Muscle layer of colon (tissue), 2 donors: ENCODE results near the gene CCDC71L.
"Not testable (repeated sequence)": the region's sequence is repeated elsewhere in the genome, so short reads cannot be mapped to it uniquely, and the experiment has no call there.

Experiments used
- H3K27ac ChIP-seq: one replicate; pipeline ENCODE4 v1.7.0; 2013; ENCODE audit warnings: low read depth, mild to moderate bottlenecking, low read length, moderate library complexity
- H3K27me3 ChIP-seq, 2 donors: one replicate each; pipeline ENCODE4 v1.7.0; 2013; ENCODE audit warnings: low read length in 2 of 2, mild to moderate bottlenecking in 2 of 2; ENCODE audit not compliant: insufficient read depth in 2 of 2, control insufficient read depth in 1 of 2
- H3K36me3 ChIP-seq: one replicate; pipeline ENCODE4 v1.7.0; 2013; ENCODE audit warnings: mild to moderate bottlenecking, low read length; ENCODE audit not compliant: insufficient read depth
- H3K4me1 ChIP-seq: one replicate; pipeline ENCODE4 v1.7.0; 2013; ENCODE audit warnings: mild to moderate bottlenecking, low read length; ENCODE audit not compliant: insufficient read depth
- H3K4me3 ChIP-seq, 2 donors: one replicate each; pipeline ENCODE4 v1.7.0; 2013; ENCODE audit warnings: low read length in 2 of 2, low read depth in 1 of 2, mild to moderate bottlenecking in 1 of 2, moderate library complexity in 1 of 2
- H3K9ac ChIP-seq: one replicate; pipeline ENCODE4 v1.7.0; 2013; ENCODE audit warnings: low read length
- H3K9me3 ChIP-seq: one replicate; pipeline ENCODE4 v1.7.0; 2013; ENCODE audit warnings: mild to moderate bottlenecking, low read length
- donor health status: abdominal sarcoma.
- donor health status: Adenocarcinoma of cecum.

Gene CCDC71L

DNA sequence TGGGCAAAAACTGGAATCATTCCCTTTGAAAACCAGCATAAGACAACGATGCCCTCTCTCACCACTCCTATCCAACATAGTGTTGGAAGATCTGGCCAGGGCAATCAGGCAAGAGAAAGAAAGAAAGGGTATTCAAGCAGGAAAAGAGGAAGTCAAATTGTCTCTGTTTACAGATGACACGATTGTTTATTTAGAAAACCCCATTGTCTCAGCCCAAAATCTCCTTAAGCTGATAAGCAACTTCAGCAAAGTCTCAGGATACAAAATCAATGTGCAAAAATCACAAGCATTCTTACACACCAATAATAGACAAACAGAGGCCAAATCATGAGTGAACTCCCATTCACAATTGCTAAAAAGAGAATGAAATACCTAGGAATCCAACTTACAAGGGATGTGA is 15.5 kb upstream of the CCDC71L start:
- H3K9me3 ChIP-seq, H3K4me3 ChIP-seq, H3K27ac ChIP-seq: not testable (repeated sequence)

GRCh38 chr7:106673688-106674087 is 12.7 kb upstream of the CCDC71L start:
- H3K36me3 ChIP-seq, H3K27me3 ChIP-seq, H3K4me3 ChIP-seq, H3K27ac ChIP-seq, H3K9me3 ChIP-seq, H3K4me1 ChIP-seq, H3K9ac ChIP-seq: not testable (repeated sequence)

More for the DNA sequence above, 15.5 kb upstream of the CCDC71L start:
- H3K9ac ChIP-seq, H3K36me3 ChIP-seq, H3K4me1 ChIP-seq, H3K27me3 ChIP-seq: not testable (repeated sequence)

DNA sequence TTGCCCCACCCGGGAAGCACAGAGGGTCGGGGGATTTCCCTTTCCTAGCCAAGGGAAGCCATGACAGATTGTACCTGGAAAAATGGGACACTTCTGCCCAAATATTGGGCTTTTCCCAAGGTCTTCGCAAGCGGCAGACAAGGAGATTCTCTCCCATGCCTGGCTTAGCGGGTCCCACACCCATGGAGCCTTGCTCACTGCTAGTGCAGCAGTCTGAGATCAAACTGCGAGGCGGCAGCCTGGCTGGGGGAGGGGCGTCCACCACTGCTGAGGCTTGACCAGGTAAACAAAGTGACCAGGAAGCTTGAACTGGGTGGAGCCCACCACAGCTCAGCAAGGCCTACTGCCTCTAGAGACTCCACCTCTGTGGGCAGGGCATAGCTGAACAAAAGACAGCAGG is 11.0 kb upstream of the CCDC71L start:
- H3K27me3 ChIP-seq, H3K36me3 ChIP-seq, H3K27ac ChIP-seq, H3K9ac ChIP-seq, H3K4me3 ChIP-seq, H3K4me1 ChIP-seq, H3K9me3 ChIP-seq: not testable (repeated sequence)

GRCh38 chr7:106671160-106671559 is 10.2 kb upstream of the CCDC71L start:
- Histone ChIP-seq H3K27me3 (no peaks in the 10 kb centered on the region), H3K36me3 (no peaks in the 10 kb centered on the region), H3K27ac (no peak overlapping the region), H3K4me3 (no peak overlapping the region), H3K9me3 (no peaks in the 10 kb centered on the region), H3K9ac (no peak overlapping the region), H3K4me1 (no peaks in the 10 kb centered on the region)

DNA sequence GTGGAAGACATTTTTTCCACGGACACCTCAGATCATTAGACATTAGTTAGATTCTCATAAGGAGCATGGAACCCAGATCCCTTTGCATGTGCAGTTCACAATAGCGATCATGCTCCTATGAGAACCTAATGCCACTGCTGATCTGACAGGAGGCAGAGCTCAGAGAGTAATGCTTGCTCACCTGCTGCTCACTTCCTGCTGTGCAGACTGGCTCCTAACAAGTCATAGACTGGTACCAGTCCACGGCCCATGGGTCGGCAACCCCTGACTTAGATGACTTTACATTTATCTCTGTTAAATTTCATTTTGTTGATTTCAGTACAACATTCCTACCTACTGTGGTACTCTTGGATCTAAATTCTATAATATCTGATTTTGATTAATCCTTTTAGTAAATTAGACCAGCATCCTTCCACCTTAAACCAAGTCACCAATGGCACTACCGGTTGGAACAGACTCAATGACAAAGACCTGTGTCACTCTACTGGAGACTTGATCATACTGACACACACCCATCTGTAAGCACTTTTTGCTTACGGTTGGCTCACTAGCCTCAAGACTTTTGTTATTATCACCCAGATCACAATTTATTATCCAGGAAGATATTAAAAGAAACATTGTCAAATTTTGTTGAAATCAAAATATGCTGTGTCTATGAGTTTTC is 8.0 kb upstream of the CCDC71L start:
- H3K9me3 ChIP-seq = no peaks in the 10 kb centered on the region
- no peaks in the 10 kb centered on the region for H3K4me1 ChIP-seq
- no peaks in the 10 kb centered on the region for H3K27me3 ChIP-seq
- no peak overlapping the region for H3K4me3 ChIP-seq
- H3K36me3 ChIP-seq = no peaks in the 10 kb centered on the region
- H3K27ac ChIP-seq = no peak overlapping the region
- H3K9ac ChIP-seq = no peak overlapping the region

DNA sequence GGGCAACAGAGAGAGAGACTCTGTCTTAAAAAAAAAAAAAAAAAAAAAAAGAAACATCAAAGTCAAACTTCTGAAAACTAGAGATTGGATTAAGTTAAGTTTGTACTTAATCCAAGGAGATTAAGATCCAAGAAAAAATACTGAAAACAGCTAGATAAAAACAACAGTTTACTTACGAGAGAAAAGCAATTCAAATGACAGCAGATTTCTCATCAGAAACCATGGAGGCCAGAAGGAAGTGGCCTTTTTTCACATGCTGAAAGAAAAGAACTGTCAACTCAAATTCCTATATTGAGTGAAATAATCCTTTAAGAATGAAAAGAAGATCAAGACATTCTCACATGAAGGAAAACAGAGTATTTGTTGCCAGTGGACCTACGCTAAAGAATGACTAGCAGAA is 5.4 kb upstream of the CCDC71L start:
- Histone ChIP-seq H3K9ac (no peak overlapping the region), H3K36me3 (no peaks in the 10 kb centered on the region), H3K4me3 (no peak overlapping the region), H3K27me3 (no peaks in the 10 kb centered on the region), H3K4me1 (no peaks in the 10 kb centered on the region), H3K27ac (no peak overlapping the region), H3K9me3 (no peaks in the 10 kb centered on the region)

DNA sequence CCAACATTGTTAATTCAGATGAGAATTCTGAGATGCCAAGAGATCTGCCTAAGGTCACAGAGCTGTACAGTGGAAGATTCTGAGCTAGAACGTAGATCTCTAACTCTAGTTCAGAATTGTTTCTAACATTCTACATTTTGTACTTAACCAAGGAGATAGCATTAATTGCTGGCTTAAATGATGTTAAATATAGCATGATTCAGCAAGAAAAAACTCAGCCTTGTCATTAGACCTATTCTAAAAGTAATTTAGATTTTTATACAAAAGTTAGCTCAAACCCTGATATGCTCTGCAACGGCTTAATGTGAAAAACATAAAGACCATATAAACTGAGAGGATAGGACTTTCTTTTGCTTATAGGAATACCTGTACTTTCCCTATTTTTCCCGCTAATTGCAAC is 3.4 kb upstream of the CCDC71L start:
- Histone ChIP-seq H3K9ac (no peak overlapping the region), H3K4me1 (peaks cover 4% of the 10 kb centered on the region), H3K27ac (no peak overlapping the region), H3K27me3 (no peaks in the 10 kb centered on the region), H3K9me3 (no peaks in the 10 kb centered on the region), H3K36me3 (no peaks in the 10 kb centered on the region), H3K4me3 (no peak overlapping the region)

GRCh38 chr7:106659963-106660861 is 746 bp downstream of the CCDC71L start:
- H3K27me3 ChIP-seq = no peaks in the 10 kb centered on the region
- peaks cover 18% of the 10 kb centered on the region for H3K4me1 ChIP-seq
- H3K9me3 ChIP-seq = no peaks in the 10 kb centered on the region
- H3K9ac ChIP-seq = peak overlapping the region; percentile 79
- H3K36me3 ChIP-seq = no peaks in the 10 kb centered on the region
- H3K27ac ChIP-seq = peak overlapping the region; percentile 86
- peak overlapping the region; percentile 79 for H3K4me3 ChIP-seq

DNA sequence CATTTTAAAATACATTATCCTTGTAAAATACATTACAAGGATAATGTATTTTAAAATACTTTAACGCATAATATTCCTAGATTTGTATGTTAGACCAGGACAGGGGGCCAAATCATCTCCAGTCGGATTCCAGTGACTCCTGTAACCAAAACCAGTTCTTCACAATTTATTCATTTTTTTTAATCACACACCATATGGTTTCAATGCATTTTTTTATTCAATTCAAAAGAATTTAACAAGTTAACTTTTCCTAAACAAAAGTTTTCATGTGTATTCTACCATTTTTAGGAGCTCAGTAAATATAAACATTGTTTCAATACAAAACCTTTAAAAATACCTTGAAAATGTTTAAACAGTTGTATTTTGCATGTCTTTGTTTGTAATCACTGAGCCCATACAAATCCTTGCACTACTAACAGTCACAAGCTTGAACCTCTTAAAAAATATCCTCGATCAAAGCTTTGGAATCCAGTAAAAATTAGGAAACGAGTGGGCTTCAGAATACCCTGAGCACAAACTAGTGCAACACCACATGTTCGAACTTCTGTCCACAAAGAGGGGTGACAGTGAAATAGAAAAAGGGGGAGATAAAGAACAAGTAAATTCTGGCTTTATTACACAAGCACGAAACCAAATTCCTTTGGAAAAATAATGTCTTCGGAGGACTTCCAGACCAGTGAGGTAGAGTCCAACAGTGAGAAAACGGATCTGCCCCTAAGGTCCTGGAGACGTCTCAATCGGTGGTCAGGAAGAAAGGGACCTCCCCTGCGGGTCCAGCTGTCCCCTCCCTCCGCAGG is 1.6 kb downstream of the CCDC71L start:
- Histone ChIP-seq H3K36me3 (no peaks in the 10 kb centered on the region), H3K27ac (peak overlapping the region; percentile 86), H3K27me3 (no peaks in the 10 kb centered on the region), H3K9me3 (no peaks in the 10 kb centered on the region), H3K4me3 (peak overlapping the region; percentile 79), H3K9ac (peak overlapping the region; percentile 79), H3K4me1 (peaks cover 18% of the 10 kb centered on the region)

- no peaks in the 10 kb centered on the region for H3K9me3 ChIP-seq
- no peaks in the 10 kb centered on the region for H3K27me3 ChIP-seq
- H3K4me3 ChIP-seq = no peak overlapping the region
- no peak overlapping the region for H3K9ac ChIP-seq
- H3K4me1 ChIP-seq = peaks cover 18% of the 10 kb centered on the region
- no peaks in the 10 kb centered on the region for H3K36me3 ChIP-seq
- H3K27ac ChIP-seq = no peak overlapping the region
These were observed 2.4 kb downstream of the CCDC71L start for GRCh38 chr7:106658316-106659165.
